ENCODE data around the gene C12orf57. TPM values are rescaled to one million over a fixed set of nuclear protein-coding genes. Genes with fewer than 3 reads are reported as not detected.

Gene C12orf57
- total and polyA plus RNA-seq, 9 of the 15 experiments (the other 6 are each of a cell fraction or from before 2014, with no cell fraction given): 26.7 to 191 (median 107) TPM

GRCh38 chr12:6961695-6962284 is 18.0 kb downstream of the C12orf57 start (continued):
- TF ChIP-seq CHD7 (IDR thresholded peaks at IDR 0.05; ENCODE audit: low read depth, low read length): no peak
- peak; percentile 89 for TF ChIP-seq ZBTB40 (IDR thresholded peaks at IDR 0.05)
- TF ChIP-seq ZBTB40 (CRISPR knock-in tag; IDR thresholded peaks at IDR 0.05): no peak
- TF ChIP-seq CREB5 (CRISPR knock-in tag; IDR thresholded peaks at IDR 0.05): no peak
- TF ChIP-seq PCBP1 (IDR thresholded peaks at IDR 0.05; ENCODE audit: low read depth, low read length, poor library complexity, severe bottlenecking): no peak
